ENCODE results near the gene SBNO2.

SBNO2 gene

DNA sequence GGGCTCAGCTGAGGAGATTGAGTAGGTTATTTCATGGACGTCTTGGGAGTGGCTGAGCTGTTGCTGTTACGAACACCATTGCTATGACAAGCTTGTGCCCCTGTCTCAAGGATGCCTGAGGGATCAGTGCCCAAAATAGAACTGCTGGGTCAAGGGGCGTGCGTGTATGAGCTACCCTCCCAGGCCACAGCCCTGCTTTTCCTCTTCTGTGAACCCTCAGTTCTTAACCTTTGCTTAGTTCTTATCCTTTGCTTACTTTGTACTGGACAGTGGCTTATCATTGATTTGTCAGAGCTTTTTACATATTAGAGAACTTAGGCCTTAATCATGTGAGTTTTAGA is 98.1 kb downstream of the SBNO2 start:
- TF ChIP-seq TCF4 (CRISPR knock-in tag; IDR thresholded peaks at IDR 0.05; ENCODE audit: borderline replicate concordance): no peak
- no peak for TF ChIP-seq ZNF565 (CRISPR knock-in tag; conservative IDR thresholded peaks at IDR 0.05; ENCODE audit: low read depth)
- no peak for TF ChIP-seq CSDC2 (CRISPR knock-in tag; IDR thresholded peaks at IDR 0.05)
- TF ChIP-seq ZNF70 (CRISPR knock-in tag; IDR thresholded peaks at IDR 0.05): no peak
- no peak for TF ChIP-seq ARNTL (CRISPR knock-in tag; IDR thresholded peaks at IDR 0.05; ENCODE audit: borderline replicate concordance, low read depth)
- no peak for TF ChIP-seq ESRRG (CRISPR knock-in tag; IDR thresholded peaks at IDR 0.05)
- no peak for TF ChIP-seq ISL1 (CRISPR knock-in tag; IDR thresholded peaks at IDR 0.05)
- TF ChIP-seq OSR1 (CRISPR knock-in tag; IDR thresholded peaks at IDR 0.05): no peak
- TF ChIP-seq SNAI2 (CRISPR knock-in tag; IDR thresholded peaks at IDR 0.05): no peak
- TF ChIP-seq GLIS3 (CRISPR knock-in tag; IDR thresholded peaks at IDR 0.05): no peak
- no peak for TF ChIP-seq PPARA (CRISPR knock-in tag; IDR thresholded peaks at IDR 0.05; ENCODE audit: borderline replicate concordance)
- TF ChIP-seq, protein P1, sequence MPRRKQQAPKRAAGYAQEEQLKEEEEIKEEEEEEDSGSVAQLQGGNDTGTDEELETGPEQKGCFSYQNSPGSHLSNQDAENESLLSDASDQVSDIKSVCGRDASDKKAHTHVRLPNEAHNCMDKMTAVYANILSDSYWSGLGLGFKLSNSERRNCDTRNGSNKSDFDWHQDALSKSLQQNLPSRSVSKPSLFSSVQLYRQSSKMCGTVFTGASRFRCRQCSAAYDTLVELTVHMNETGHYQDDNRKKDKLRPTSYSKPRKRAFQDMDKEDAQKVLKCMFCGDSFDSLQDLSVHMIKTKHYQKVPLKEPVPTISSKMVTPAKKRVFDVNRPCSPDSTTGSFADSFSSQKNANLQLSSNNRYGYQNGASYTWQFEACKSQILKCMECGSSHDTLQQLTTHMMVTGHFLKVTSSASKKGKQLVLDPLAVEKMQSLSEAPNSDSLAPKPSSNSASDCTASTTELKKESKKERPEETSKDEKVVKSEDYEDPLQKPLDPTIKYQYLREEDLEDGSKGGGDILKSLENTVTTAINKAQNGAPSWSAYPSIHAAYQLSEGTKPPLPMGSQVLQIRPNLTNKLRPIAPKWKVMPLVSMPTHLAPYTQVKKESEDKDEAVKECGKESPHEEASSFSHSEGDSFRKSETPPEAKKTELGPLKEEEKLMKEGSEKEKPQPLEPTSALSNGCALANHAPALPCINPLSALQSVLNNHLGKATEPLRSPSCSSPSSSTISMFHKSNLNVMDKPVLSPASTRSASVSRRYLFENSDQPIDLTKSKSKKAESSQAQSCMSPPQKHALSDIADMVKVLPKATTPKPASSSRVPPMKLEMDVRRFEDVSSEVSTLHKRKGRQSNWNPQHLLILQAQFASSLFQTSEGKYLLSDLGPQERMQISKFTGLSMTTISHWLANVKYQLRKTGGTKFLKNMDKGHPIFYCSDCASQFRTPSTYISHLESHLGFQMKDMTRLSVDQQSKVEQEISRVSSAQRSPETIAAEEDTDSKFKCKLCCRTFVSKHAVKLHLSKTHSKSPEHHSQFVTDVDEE (CRISPR knock-in tag; IDR thresholded peaks at IDR 0.05): no peak
- TF ChIP-seq ZFP3 (CRISPR knock-in tag; IDR thresholded peaks at IDR 0.05): no peak
- TF ChIP-seq CREB5 (CRISPR knock-in tag; IDR thresholded peaks at IDR 0.05; ENCODE audit: low read depth): no peak
- TF ChIP-seq ZC3H10 (CRISPR knock-in tag; IDR thresholded peaks at IDR 0.05): no peak

GRCh38 chr19:1074544-1075283 is 99.4 kb downstream of the SBNO2 start:
- ATAC-seq: peak; percentile 68
- no peak for TF ChIP-seq RARB (CRISPR knock-in tag; IDR thresholded peaks at IDR 0.05)
- no peak for TF ChIP-seq SNAI2 (CRISPR knock-in tag; IDR thresholded peaks at IDR 0.05)
- TF ChIP-seq, protein P2, sequence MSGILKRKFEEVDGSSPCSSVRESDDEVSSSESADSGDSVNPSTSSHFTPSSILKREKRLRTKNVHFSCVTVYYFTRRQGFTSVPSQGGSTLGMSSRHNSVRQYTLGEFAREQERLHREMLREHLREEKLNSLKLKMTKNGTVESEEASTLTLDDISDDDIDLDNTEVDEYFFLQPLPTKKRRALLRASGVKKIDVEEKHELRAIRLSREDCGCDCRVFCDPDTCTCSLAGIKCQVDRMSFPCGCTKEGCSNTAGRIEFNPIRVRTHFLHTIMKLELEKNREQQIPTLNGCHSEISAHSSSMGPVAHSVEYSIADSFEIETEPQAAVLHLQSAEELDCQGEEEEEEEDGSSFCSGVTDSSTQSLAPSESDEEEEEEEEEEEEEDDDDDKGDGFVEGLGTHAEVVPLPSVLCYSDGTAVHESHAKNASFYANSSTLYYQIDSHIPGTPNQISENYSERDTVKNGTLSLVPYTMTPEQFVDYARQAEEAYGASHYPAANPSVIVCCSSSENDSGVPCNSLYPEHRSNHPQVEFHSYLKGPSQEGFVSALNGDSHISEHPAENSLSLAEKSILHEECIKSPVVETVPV (CRISPR knock-in tag; IDR thresholded peaks at IDR 0.05): no peak
- TF ChIP-seq ISL1 (CRISPR knock-in tag; IDR thresholded peaks at IDR 0.05): no peak
- TF ChIP-seq ZFP3 (CRISPR knock-in tag; IDR thresholded peaks at IDR 0.05): no peak
- no peak for TF ChIP-seq OSR1 (CRISPR knock-in tag; IDR thresholded peaks at IDR 0.05)
- no peak for TF ChIP-seq ZNF8 (CRISPR knock-in tag; IDR thresholded peaks at IDR 0.05)
- no peak for TF ChIP-seq ESRRG (CRISPR knock-in tag; IDR thresholded peaks at IDR 0.05)
- TF ChIP-seq PATZ1 (CRISPR knock-in tag; IDR thresholded peaks at IDR 0.05; ENCODE audit: borderline replicate concordance): no peak
- TF ChIP-seq, protein P3, sequence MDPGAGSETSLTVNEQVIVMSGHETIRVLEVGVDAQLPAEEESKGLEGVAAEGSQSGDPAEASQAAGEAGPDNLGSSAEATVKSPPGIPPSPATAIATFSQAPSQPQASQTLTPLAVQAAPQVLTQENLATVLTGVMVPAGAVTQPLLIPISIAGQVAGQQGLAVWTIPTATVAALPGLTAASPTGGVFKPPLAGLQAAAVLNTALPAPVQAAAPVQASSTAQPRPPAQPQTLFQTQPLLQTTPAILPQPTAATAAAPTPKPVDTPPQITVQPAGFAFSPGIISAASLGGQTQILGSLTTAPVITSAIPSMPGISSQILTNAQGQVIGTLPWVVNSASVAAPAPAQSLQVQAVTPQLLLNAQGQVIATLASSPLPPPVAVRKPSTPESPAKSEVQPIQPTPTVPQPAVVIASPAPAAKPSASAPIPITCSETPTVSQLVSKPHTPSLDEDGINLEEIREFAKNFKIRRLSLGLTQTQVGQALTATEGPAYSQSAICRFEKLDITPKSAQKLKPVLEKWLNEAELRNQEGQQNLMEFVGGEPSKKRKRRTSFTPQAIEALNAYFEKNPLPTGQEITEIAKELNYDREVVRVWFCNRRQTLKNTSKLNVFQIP (CRISPR knock-in tag; IDR thresholded peaks at IDR 0.05; ENCODE audit: borderline replicate concordance, low read depth): no peak

More for the DNA sequence above, 98.1 kb downstream of the SBNO2 start:
- no peak for ATAC-seq

DNA sequence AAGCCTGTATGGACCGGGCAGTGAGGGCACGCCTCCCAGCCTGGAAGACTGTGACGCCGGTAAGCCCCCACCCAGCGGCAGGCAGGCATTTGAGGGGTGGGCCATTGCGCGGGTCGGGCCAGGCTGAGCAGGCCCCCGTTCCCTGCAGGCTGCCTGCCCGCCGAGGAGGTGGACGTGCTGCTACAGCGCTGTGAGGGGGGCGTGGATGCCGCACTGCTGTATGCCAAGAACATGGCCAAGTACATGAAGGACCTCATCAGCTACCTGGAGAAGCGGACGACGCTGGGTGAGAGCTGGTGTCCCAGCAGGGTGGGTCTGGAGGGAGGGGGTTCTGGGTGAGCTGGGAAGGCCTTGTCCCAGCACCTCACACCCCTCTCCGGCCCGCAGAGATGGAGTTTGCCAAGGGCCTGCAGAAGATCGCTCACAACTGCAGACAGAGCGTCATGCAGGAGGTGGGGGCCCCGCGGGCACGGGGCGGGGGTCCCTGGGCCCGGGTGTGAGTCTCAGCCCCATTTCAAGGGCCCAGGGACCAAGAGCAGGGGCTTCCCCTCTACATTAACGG is 100.0 kb downstream of the SBNO2 start:
- peak; percentile 10 for ATAC-seq
- TF ChIP-seq ZNF565 (CRISPR knock-in tag; conservative IDR thresholded peaks at IDR 0.05; ENCODE audit: low read depth): no peak
- TF ChIP-seq, protein P1 (CRISPR knock-in tag; IDR thresholded peaks at IDR 0.05): no peak
- no peak for TF ChIP-seq PPARA (CRISPR knock-in tag; IDR thresholded peaks at IDR 0.05; ENCODE audit: borderline replicate concordance)
- no peak for TF ChIP-seq OSR1 (CRISPR knock-in tag; IDR thresholded peaks at IDR 0.05)
- TF ChIP-seq, protein P2 (CRISPR knock-in tag; IDR thresholded peaks at IDR 0.05): no peak
- TF ChIP-seq ZFP30 (CRISPR knock-in tag; IDR thresholded peaks at IDR 0.05): no peak
